ENCODE data around the gene GALNT2.
A peak's percentile ranks its signal among the peaks of the same experiment; 100 is the strongest.

GALNT2 gene

DNA sequence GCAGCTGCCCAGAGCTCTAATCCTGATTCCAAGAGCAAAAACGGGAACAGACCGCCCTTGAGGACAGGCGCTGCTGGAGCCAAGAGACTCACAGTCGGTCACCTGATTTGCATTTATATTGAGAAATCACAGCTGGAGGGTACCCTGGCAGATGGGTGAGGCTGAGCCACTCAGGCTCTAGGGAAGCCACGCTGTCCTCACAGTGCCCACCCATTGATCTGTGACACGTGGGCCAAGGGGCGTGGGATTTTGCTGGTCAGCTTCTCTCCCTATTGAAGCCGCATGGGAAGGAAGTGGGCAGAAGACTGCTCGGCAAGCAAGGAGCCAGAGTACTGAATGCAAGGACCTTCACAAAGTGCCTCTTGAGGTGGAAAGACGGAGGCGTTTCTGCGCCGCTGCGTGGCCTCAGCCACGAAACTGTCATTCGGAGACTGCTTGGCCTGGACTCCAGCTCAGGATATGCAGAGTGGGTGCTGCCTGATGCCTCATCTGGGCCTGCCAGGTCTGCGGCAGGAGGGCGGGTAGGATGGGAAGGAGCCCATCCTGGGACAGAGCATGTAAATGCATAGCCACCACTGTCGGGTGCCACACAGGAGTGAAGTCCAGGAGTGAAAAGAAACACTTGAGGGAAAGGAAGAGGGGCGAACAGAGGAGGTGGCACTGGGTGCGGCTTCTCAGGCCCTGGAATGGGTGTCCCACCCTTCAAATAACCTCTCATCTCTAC is 219.3 kb downstream of the GALNT2 start:
- DNase-seq = no peak

DNA sequence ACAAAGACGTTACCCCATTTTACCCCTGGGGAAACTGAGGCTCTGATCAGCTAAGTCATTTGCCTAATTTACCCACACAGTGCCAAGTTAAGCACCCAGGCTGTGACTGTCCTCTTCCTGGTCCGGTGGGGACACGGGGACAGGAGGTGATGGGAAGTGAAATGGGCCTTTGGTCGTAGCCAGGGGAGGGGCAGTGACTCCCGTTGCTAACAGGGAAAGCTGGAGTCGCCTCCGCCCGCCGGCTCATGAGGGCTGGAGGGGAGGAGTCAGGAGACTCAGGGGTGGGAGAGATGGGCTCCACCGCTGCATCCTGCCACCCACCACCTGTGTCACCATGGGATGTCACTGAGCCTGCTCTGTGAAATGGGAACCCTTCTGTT is 219.8 kb downstream of the GALNT2 start:
- no peak for DNase-seq

DNA sequence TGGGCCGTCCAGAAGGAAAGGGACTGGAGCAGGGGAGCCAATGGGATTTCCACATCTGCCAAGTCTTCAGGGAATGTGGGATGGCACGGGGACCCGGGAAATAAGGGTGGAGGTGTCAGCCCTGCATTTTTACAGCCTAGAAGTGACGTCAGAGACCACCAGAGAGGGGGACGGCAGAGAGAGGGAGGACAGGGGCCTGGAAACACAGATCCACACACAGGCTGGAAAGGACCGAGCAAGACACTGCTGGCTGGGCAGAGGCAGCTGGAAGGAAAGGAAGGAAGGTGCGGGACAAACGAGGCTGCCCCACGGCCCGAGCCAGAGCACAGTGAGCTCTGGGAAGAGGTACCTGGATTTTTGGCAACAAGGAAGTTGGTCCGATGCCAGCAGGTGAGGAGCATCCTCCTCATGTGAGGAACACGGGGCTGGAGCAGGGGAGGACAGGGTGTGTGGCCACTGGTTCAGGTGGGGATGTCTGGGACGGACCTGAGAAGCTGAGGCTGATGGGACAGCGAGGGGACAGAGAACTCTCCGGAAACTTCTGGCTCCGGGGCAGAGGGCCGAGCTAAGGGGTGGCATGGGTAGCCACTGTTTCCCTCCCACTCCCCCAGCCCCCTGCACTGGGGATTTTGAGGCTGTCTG is 220.8 kb downstream of the GALNT2 start:
- no peak for DNase-seq

DNA sequence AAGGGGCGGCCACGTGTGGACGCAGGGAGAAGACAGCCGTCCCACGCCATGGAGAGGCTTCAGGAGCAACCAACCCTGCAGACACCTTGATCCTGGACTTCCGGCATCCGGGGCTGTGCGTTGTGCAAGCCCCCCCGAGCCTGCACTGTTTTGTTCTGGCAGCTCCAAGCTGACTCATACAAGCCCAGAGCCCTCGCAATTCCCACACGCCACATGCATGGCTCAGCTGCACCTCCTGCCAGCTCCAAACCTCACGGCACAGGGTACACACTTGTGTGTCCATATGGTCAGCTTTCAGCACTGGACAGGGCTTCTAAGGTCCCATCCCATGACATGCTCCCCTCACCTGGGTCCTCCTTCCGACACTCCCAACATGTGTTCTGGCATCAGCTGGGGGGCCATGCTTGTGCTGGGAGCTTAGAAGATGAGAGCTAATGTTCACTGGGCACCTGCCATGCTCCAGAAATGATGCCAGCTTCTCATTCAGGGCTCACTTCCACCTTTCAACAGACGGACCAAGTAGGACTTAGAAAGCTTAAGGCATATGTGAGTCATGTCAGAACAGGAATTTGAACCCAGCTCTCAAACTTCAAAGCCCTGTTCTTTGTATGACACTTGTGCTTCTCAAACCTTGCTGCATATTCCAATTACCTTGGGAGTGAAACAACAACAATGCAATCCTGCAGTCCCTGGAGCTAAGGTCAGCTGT is 221.8 kb downstream of the GALNT2 start:
- no peak for DNase-seq

DNA sequence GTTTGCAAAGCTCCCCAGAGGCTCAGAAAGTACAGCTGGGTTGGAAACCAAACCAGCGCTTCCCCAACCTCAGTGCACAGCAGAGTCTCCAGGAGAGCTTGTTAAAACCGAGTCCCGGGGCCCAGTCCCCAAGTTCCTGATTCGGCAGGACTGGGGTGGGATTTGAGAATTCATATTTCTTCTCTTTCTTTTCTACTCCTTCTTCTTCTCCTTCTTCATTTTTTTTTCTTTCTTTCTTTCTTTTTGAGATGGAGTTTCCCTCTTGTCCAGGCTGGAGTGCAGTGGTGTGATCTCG is 222.3 kb downstream of the GALNT2 start:
- DNase-seq = no peak

DNA sequence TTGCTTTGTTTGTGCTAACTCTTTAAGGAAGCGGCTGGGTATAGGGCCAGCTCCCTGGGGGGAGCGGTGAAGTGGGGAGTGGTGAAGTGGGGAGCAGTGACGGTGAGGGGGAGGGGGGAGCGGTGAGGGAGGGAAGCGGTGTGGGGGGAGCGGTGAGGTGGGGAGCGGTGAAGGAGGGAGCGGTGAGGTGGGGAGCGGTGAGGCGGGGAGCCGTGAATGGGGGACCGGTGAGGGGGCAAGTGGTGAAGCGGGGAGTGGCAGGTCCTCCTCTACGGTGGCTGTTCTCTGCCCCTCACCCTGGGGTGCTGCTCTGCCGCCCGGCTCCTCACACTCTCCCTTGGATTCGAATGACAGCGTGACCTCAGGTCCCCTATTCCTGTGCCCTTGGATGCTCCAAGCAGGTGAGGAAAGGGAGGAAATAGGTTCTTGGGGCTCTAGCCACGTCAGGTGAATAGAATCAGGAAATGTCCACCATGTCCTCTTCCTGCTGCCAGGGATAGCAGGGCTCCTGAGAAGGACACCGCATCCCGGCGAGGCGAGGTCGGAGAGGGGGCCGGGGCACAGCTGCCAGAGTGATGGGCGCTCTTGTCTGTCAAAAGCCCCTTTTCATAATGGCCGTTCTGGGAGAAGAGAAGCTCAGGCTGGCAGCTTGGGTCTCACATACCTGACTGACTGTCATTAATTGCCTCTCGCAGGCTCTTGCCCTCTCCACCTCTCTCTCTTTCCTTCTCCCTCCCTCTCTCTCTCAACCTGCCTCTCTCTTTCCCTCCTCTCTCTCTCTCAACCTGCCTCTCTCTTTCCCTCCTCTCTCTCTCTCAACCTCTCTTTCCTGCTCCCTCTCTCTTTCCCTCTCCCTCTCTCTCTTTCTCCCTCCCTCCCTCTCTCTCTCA is 224.9 kb downstream of the GALNT2 start:
- no peak for DNase-seq

DNA sequence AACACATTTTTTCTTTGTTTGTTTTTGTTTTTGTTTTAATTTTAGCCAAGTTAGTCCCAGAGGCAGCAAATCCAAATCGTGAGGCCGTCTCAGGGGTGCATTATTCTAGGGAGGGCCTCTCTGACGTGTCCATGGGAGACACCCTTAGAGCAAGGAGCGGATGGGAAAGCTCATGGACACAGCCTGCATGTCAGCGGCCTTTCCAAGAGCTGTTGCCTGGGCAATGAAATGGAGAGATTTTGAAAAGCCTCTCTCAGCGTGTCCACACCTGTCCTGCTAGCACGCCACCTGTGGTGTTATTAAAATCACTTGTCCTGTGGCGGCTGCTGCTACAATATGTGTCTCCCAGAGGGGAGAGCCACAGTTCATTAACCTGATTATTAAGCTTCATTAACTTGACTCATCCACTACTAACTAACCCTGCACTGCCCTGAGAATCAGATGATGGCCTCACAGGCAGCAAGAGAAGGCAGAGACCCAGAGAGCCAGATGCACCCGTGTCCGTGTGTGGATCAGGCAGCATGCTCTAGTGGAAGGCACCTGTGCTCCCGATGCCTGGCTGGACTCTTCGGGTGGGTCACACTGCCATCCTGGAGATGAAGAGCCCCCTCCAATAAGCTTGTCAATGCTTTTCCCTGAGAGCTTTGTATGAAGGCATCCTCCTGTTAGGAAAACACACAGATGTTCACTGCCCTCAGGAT is 225.8 kb downstream of the GALNT2 start:
- no peak for DNase-seq

DNA sequence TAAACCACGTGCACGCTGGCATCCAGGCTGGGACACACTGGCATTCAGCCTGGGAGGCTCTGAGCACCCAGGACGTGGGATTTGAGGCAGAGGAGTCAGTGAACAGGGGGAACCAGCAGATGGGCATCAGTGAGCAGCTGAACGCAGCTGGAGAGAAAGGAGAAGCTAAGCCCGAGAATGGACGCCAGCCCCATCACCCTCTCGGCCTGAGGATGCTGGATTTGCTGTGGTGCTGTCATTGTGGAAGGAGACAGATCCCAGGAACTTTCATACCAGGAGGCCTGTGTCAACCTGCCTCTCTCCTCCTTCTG is 226.3 kb downstream of the GALNT2 start:
- DNase-seq = no peak

DNA sequence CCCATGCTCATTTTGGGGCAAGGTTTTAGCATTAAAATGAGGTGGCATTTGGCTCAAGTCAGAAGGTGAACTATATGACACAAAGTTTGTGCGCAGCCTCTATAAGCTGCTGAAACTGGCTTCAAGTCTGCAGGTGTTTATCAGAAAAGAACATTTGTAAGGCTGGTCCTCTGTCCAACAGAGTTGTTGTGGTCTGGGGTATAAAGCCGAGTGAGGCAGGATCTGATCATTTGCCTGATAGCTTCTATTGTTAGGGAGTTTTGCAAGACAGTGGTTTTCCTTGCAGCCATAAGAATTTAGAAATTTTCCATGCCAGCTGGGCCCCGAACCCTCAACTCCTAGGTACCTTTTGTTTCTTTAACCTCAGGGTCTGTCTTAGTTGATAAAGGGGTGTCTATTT is 228.3 kb downstream of the GALNT2 start:
- peak; percentile 21 for DNase-seq

DNA sequence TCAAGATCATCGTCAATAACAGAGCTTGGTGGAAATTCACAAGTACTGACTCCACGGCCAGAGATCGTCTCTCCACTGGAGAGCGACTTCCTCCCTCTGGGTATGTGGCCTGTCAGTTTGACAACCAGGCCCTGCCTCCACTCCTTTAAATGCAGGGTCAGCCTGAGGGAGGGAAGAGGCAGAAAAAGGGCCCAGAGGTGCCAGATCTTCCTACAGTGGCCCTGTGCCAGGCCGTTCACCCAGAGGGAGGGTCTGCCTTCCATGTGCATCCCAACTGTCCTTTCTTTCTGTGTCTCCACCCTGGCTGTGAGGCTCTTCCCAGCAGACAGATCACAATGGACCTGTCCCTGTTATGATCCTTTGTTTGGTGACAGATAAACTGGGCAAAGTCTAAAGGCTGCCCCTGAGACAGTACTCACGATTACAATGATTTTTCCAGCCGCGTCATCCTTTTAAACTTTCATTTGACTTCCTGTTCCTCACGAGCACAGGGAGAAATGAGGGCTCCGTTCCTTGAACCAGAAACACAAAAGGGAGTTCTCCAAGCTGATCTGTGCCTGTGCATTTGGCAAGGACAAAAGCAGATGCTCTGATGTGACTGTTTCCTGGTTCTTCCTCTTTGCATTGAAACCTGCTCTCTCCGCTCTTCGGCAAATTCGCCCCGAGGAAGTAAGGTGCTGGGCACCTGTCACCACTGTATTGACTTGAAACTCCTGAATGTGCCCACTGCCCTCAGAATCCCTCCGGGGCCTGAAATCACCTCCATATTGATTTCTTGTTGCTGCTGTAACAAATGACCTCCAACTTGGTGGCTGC is 232.4 kb downstream of the GALNT2 start:
- no peak for DNase-seq

DNA sequence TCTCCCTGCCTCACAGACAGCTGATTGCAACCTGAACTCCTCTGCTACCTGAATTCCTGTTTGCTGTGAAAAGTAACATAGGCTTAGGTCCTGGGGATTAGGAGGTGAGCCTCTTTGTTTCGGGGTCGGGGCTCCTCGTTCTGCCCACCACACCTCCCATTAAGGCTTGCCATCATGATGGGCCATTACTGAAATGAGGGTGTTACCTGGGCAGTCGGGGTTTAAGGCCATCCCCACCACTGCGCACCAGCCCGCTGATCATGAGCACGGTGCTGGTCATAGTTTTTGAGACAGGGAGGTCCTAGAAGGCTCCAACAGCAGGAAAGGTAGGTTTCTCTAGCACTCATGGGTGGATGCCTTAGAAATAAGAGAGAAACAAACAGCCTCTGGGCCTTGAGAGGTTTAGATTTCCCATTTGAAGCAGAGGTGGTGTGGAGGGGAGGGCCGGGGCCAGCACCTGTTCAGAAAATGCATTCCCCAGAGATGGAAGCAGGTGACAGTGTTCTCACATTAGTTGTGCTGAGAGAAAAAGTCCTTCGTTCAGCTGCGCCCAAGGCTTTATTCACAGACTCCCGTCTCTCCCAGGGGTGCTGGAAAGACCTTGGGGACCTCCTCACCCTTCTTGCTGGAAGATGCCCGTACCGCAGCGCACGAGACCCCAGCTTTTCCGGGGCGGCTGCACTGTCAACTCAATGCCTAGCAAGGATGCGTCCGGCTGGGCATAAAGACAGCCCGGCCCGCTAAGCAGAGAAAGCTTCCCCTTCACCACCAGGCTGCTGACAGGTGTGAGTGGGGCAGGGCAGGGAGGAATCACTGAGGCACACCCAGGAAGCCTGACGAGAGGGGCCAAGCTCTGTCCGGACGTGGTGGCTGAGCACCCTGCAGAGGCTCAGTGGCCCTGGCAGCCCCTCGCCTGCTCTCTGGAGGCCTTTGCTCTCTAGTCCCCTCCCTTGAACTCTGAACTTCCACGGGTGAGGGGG is 233.6 kb downstream of the GALNT2 start:
- no peak for DNase-seq

DNA sequence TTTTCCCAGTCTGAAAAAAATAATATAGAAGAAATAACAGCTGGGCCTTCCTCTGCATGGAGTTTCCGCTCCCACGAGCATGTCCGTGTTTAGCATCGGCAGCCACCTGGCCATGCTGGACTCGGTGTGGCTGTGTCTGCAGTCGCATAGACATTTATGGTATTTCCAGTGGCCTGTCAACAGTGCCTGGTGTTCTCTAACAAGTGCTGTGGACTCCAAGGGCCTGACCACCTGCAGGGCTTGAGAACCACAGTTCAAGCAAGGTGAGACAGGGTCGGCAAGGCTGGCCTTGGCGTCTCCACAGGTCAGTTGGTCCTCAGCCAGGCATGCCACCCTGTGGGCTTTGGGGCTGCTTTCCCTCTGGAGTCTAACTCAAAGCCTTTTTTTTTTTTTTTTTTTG is 234.3 kb downstream of the GALNT2 start:
- DNase-seq = no peak

DNA sequence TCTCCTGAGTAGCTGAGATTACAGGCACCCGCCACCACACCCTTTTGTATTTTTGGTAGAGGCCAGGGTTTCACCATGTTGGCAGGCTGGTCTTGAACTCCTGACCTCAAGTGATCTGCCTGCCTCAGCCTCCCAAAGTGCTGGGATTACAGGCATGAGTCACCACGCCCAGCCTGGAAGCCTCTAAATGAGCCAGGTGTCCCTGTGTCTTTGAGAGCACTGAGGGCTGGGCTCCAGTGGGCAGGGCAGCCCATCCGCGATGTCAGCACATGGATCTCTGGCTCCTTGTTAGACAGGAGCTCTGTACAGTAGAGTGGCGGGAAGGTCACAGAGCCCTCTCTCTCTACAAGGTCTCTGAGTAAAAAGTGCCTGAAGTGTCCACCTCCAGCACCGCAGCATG is 234.8 kb downstream of the GALNT2 start:
- DNase-seq = no peak

DNA sequence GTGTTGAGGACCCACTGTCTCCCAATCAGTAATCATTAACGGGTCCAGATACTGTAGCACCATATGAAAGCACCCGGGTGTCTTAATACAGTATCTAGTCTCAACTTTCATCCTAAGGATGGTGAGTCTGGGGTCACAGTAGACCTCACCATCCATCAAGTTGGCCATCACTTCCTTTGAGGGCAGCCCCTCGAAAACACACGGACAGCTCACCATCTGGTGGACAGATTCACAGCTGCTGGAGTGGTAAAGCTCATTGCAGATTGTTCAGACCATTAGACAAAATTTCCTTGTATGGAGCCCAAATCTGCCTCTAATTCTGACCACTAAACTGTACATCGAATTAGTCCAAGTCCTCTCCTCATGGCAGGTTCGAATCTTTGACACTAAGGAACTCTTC is 236.0 kb downstream of the GALNT2 start:
- peak; percentile 35 for DNase-seq

DNA sequence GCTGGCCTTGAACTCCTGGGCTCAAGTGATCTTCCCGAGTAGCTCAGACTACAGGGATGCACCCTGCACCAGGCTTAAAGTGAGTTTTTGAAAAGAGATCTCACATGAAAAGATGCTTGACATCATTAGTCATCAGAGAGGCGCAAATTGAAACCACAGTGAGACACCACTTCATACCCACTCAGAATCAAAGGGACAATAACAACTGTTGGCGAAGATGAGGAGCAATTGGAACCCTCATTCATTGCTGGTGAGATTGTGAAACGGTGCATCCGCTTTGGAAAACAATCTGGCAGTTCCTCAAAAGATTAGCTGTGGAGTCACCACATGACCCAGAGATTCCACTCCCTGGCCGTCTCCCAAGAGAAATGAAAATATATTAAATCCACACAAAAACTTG is 236.8 kb downstream of the GALNT2 start:
- peak; percentile 10 for DNase-seq

DNA sequence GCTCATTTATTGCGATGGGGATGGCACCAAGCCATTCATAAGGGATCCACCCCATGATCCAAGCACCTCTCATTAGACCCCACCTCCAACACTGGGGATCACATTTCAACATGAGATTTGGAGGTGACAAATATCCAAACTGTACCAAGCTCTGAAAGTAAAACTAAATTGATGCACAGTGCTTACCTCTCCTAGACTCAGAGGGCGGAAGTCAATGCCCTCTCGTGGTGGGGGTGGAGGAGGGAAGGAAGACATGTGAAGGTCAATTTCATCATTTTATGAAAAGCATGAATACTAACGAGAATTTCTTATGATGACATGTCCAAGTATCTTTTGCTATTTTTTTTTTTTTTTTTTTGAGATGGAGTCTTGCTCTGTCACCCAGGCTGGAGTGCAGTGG is 239.1 kb downstream of the GALNT2 start:
- DNase-seq = no peak

DNA sequence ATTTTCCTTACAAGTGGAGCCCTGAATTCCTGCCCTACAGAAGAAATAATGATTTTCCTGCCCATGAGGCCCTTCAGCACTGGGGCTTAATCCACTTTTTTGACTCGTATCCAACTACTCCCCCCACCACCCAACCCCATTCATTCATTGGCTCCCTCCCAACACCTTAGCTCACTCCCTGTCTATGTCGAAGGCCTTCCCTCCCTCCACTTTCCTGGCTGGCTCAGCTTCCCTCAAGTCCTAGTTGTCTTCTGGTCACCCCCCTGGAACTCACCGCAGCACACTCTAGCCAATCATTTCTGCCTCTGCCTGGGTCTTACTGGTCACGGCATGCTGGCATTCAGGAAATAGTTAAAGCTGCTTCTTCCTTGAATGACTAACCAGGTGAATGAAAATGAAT is 240.2 kb downstream of the GALNT2 start:
- DNase-seq = no peak

DNA sequence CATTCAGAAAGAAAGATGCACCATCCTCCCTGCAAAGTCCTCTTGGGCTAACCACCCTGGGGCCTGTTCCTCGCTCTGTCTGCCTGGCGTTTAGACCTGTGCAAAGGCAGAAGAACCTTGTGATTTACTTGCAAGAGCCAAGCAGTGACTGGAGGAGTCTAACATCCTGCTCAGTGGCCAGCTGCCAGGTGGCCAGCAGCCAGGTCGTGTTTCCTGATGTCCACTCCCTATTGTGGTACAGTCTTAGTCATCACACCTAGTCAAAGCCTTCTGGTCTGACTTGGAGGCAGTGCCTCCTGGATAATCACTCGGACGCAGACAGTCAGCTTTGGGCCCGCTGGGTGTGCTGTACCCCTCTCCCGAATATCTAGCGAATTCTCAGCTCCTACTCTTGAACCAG is 241.0 kb downstream of the GALNT2 start:
- no peak for DNase-seq

DNA sequence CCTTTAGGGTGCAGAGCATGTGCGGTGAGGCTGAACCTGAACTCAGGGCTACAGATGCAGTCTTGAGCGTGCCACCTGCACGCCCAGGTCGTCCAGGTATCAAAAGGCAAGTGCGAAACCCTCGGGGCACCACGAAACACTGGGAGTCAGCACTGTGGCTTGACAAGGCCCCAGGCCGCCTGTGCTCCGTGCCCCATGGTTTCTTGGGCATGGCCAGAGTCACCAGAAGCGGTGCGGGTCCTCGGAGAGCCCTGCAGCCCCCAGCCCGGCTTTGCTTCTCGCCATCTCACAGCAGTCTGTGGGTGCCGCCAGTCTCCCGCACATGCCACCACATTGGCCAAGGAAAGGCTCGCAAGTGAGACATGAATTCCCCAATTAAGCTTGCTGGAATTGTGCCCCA is 241.8 kb downstream of the GALNT2 start:
- DNase-seq = no peak

DNA sequence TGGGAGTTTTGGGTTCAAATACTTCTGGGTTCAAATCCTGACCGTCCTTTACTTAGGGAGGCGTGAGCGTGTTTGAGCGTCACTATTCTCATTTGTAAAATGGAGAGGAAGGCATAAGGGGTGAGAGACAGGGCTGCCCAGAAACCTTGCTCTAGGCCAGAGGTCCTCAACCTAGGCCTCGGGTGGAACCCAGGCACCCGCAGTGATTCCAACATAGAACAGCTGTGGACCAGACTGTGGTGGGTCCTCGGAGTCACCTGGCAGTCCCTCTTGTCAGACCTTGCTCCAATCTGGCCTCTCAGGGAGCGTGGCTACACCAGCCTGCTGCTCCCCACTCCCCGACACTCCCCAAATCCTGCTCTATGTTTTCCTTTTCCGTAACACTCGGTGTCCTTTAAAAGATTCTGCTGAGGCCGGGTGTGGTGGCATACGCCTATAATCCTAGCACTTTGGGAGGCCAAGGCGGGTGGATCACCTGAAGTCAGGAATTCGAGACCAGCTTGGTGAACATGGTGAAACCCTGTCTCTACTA is 242.7 kb downstream of the GALNT2 start:
- DNase-seq = no peak
